Measurements from ENCODE around the gene MMEL1. TPM values are rescaled to one million over a fixed set of nuclear protein-coding genes. Genes with fewer than 3 reads are reported as not detected.

Gene MMEL1
- total and polyA plus RNA-seq, 2 of the 13 experiments (the other 11 are each of a cell fraction or from before 2014, with no cell fraction given), result 0.48 TPM; not detected in 1

DNA sequence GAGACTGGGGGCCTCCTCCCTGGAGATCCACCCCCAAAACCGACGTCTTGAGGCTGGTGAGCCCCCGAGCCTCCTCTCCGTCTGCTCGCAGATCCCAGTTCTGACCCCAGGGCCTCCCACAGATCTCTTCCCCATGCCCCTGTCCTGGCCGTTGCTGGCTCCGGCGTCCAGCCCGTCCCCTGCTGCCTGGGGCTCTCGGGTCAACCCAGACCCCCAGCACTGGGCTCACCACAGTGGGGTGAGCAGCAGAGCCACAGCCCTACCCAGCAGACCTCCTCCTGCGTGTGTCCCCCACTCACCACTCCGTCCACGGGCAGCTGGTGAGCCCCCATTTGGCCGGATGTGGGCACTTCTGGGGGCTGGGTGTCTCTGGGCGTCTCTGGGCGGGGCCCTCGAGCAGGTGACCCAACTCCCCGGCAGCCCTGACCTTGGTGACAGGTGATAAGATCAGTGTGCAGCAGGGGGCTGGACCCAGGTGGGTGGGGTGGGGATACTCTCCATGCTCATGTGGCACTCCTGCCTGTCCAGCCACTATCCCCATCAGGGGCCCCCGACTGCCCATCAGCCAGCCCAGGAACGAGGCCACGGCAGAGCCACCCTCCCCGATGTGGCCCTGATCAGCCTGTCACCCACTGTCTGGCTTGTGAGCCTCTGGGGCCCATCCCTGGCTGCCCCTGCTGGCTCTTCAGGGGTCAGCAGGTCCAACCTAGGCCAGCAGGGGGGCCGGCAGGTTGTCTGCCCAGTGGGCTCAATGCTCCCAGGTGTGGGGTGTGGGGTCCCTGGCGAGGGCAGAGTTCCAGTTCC is 75.9 kb downstream of the MMEL1 start (continued):
- TF ChIP-seq REL (CRISPR knock-in tag; conservative IDR thresholded peaks at IDR 0.05) (no peak), ZNF777 (CRISPR knock-in tag; IDR thresholded peaks at IDR 0.05) (no peak; the same call in 1 of the 2 replicates), NPAS2 (CRISPR knock-in tag; IDR thresholded peaks at IDR 0.05; ENCODE audit: borderline replicate concordance) (no peak), ETV5 (CRISPR knock-in tag; IDR thresholded peaks at IDR 0.05; ENCODE audit: borderline replicate concordance) (peak; percentile 76), ZNF20 (CRISPR knock-in tag; IDR thresholded peaks at IDR 0.05) (no peak), FOSL2 (CRISPR knock-in tag; IDR thresholded peaks at IDR 0.05) (0 out of 2 replicates have a peak, but pooled peaks have one; percentile 4), SALL1 (CRISPR knock-in tag; IDR thresholded peaks at IDR 0.05) (no peak), ZNF317 (CRISPR knock-in tag; IDR thresholded peaks at IDR 0.05) (peak; percentile 35; the same call in 1 of the 2 replicates), HOXA9 (CRISPR knock-in tag; IDR thresholded peaks at IDR 0.05; ENCODE audit: borderline replicate concordance) (no peak), ZNF792 (CRISPR knock-in tag; IDR thresholded peaks at IDR 0.05) (no peak), POLR2G (IDR thresholded peaks at IDR 0.05; ENCODE audit: low read depth, low read length) (no peak), HCFC1 (IDR thresholded peaks at IDR 0.05; ENCODE audit: low read depth, low read length) (no peak)
- TF ChIP-seq, protein P1, sequence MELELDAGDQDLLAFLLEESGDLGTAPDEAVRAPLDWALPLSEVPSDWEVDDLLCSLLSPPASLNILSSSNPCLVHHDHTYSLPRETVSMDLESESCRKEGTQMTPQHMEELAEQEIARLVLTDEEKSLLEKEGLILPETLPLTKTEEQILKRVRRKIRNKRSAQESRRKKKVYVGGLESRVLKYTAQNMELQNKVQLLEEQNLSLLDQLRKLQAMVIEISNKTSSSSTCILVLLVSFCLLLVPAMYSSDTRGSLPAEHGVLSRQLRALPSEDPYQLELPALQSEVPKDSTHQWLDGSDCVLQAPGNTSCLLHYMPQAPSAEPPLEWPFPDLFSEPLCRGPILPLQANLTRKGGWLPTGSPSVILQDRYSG (CRISPR knock-in tag; IDR thresholded peaks at IDR 0.05), result no peak
- TF ChIP-seq, protein P2, sequence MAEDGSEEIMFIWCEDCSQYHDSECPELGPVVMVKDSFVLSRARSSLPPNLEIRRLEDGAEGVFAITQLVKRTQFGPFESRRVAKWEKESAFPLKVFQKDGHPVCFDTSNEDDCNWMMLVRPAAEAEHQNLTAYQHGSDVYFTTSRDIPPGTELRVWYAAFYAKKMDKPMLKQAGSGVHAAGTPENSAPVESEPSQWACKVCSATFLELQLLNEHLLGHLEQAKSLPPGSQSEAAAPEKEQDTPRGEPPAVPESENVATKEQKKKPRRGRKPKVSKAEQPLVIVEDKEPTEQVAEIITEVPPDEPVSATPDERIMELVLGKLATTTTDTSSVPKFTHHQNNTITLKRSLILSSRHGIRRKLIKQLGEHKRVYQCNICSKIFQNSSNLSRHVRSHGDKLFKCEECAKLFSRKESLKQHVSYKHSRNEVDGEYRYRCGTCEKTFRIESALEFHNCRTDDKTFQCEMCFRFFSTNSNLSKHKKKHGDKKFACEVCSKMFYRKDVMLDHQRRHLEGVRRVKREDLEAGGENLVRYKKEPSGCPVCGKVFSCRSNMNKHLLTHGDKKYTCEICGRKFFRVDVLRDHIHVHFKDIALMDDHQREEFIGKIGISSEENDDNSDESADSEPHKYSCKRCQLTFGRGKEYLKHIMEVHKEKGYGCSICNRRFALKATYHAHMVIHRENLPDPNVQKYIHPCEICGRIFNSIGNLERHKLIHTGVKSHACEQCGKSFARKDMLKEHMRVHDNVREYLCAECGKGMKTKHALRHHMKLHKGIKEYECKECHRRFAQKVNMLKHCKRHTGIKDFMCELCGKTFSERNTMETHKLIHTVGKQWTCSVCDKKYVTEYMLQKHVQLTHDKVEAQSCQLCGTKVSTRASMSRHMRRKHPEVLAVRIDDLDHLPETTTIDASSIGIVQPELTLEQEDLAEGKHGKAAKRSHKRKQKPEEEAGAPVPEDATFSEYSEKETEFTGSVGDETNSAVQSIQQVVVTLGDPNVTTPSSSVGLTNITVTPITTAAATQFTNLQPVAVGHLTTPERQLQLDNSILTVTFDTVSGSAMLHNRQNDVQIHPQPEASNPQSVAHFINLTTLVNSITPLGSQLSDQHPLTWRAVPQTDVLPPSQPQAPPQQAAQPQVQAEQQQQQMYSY (CRISPR knock-in tag; IDR thresholded peaks at IDR 0.05), result no peak
- TF ChIP-seq, protein P3, sequence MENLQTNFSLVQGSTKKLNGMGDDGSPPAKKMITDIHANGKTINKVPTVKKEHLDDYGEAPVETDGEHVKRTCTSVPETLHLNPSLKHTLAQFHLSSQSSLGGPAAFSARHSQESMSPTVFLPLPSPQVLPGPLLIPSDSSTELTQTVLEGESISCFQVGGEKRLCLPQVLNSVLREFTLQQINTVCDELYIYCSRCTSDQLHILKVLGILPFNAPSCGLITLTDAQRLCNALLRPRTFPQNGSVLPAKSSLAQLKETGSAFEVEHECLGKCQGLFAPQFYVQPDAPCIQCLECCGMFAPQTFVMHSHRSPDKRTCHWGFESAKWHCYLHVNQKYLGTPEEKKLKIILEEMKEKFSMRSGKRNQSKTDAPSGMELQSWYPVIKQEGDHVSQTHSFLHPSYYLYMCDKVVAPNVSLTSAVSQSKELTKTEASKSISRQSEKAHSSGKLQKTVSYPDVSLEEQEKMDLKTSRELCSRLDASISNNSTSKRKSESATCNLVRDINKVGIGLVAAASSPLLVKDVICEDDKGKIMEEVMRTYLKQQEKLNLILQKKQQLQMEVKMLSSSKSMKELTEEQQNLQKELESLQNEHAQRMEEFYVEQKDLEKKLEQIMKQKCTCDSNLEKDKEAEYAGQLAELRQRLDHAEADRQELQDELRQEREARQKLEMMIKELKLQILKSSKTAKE (CRISPR knock-in tag; IDR thresholded peaks at IDR 0.05; ENCODE audit: borderline replicate concordance), result peak; percentile 58; the same call in 1 of the 2 replicates
- TF ChIP-seq, protein P4, sequence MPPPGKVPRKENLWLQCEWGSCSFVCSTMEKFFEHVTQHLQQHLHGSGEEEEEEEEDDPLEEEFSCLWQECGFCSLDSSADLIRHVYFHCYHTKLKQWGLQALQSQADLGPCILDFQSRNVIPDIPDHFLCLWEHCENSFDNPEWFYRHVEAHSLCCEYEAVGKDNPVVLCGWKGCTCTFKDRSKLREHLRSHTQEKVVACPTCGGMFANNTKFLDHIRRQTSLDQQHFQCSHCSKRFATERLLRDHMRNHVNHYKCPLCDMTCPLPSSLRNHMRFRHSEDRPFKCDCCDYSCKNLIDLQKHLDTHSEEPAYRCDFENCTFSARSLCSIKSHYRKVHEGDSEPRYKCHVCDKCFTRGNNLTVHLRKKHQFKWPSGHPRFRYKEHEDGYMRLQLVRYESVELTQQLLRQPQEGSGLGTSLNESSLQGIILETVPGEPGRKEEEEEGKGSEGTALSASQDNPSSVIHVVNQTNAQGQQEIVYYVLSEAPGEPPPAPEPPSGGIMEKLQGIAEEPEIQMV (CRISPR knock-in tag; IDR thresholded peaks at IDR 0.05; ENCODE audit: low read depth), result no peak
- TF ChIP-seq, protein P5, sequence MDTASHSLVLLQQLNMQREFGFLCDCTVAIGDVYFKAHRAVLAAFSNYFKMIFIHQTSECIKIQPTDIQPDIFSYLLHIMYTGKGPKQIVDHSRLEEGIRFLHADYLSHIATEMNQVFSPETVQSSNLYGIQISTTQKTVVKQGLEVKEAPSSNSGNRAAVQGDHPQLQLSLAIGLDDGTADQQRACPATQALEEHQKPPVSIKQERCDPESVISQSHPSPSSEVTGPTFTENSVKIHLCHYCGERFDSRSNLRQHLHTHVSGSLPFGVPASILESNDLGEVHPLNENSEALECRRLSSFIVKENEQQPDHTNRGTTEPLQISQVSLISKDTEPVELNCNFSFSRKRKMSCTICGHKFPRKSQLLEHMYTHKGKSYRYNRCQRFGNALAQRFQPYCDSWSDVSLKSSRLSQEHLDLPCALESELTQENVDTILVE (CRISPR knock-in tag; IDR thresholded peaks at IDR 0.05), result no peak

Measured in HepG2 (cell line).